Measurements from ENCODE around the gene EIF3L.
A peak's percentile ranks its signal among the peaks of the same experiment; 100 is the strongest.

The EIF3L gene

DNA sequence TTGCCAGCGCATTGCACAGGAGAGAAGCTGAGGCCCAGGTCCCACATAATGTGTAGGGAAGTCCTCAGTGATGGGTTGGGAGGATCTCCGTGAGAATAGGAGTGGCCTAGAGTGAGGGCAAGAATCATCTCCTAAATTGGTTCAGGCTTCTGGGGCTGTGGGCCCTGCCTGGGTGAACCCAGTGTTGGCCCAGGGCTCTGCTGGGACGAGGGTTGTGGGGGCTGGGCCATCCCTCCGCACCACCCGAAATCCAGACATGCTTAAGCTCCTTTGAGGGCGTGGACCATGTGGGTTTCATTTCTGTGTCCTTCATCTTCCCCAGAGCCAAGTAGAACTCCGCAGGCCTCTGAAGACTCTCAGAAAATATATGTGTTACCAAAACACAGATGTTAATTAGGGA lies 60.5 kb downstream of the EIF3L start:
- no peak overlapping the region for H3K9ac ChIP-seq (ENCODE audit: low read depth, low read length)
- H3K9me3 ChIP-seq (ENCODE audit: control insufficient read depth, insufficient read depth, low read length), result no peaks in the 10 kb centered on the region
- H3K4me1 ChIP-seq (ENCODE audit: control insufficient read depth, insufficient read depth, low read length), result peaks cover 37% of the 10 kb centered on the region
- no peak overlapping the region for H3K27ac ChIP-seq (ENCODE audit: low read depth, low read length)
- H3K36me3 ChIP-seq (ENCODE audit: control insufficient read depth, insufficient read depth, low read length), result peaks cover 12% of the 10 kb centered on the region
- no peaks in the 10 kb centered on the region for H3K27me3 ChIP-seq (ENCODE audit: control insufficient read depth, insufficient read depth, low read length)
- H3K4me3 ChIP-seq (ENCODE audit: low read depth, low read length), result no peak overlapping the region

- Histone ChIP-seq H3K36me3 (ENCODE audit: control insufficient read depth, insufficient read depth, low read length) (peaks cover 20% of the 10 kb centered on the region), H3K9me3 (ENCODE audit: control insufficient read depth, insufficient read depth, low read length) (no peaks in the 10 kb centered on the region), H3K27ac (ENCODE audit: low read depth, low read length) (peak overlapping the region; percentile 53), H3K9ac (ENCODE audit: low read depth, low read length) (no peak overlapping the region), H3K4me3 (ENCODE audit: low read depth, low read length) (no peak overlapping the region), H3K27me3 (ENCODE audit: control insufficient read depth, insufficient read depth, low read length) (no peaks in the 10 kb centered on the region), H3K4me1 (ENCODE audit: control insufficient read depth, insufficient read depth, low read length) (peaks cover 29% of the 10 kb centered on the region)
Measured at GRCh38 chr22:37910890-37911672, 61.9 kb downstream of the EIF3L start.

DNA sequence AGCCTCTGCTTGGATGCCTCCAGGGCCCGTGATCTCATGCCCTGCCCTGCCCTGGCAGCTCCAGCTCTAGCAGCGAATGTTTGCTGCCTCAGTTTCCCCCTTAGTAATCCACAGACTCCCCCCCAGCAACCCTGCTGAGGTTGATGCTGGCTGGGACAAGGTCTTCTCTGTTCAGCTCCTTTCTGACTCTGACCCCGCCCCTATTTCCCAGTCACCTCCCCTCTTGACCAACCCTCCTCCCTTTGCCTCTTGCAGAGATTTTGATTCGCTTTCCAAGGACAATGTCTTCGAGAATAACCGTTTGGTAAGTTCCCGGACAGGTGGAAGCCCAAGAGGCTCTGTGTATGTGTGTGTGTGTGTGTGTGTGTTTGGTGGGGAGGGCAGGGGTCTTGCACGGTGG lies 62.5 kb downstream of the EIF3L start:
- no peaks in the 10 kb centered on the region for H3K27me3 ChIP-seq (ENCODE audit: control insufficient read depth, insufficient read depth, low read length)
- peaks cover 25% of the 10 kb centered on the region for H3K36me3 ChIP-seq (ENCODE audit: control insufficient read depth, insufficient read depth, low read length)
- no peaks in the 10 kb centered on the region for H3K9me3 ChIP-seq (ENCODE audit: control insufficient read depth, insufficient read depth, low read length)
- no peak overlapping the region for H3K9ac ChIP-seq (ENCODE audit: low read depth, low read length)
- H3K4me1 ChIP-seq (ENCODE audit: control insufficient read depth, insufficient read depth, low read length), result peaks cover 29% of the 10 kb centered on the region
- H3K27ac ChIP-seq (ENCODE audit: low read depth, low read length), result peak overlapping the region; percentile 53
- no peak overlapping the region for H3K4me3 ChIP-seq (ENCODE audit: low read depth, low read length)

GRCh38 chr22:37912171-37912570 lies 63.0 kb downstream of the EIF3L start:
- no peaks in the 10 kb centered on the region for H3K9me3 ChIP-seq (ENCODE audit: control insufficient read depth, insufficient read depth, low read length)
- H3K4me3 ChIP-seq (ENCODE audit: low read depth, low read length), result no peak overlapping the region
- H3K4me1 ChIP-seq (ENCODE audit: control insufficient read depth, insufficient read depth, low read length), result peaks cover 25% of the 10 kb centered on the region
- H3K27ac ChIP-seq (ENCODE audit: low read depth, low read length), result no peak overlapping the region
- no peaks in the 10 kb centered on the region for H3K27me3 ChIP-seq (ENCODE audit: control insufficient read depth, insufficient read depth, low read length)
- peaks cover 26% of the 10 kb centered on the region for H3K36me3 ChIP-seq (ENCODE audit: control insufficient read depth, insufficient read depth, low read length)
- H3K9ac ChIP-seq (ENCODE audit: low read depth, low read length), result no peak overlapping the region

- Histone ChIP-seq H3K4me3 (ENCODE audit: low read depth, low read length) (no peak overlapping the region), H3K27ac (ENCODE audit: low read depth, low read length) (no peak overlapping the region), H3K36me3 (ENCODE audit: control insufficient read depth, insufficient read depth, low read length) (peaks cover 37% of the 10 kb centered on the region), H3K27me3 (ENCODE audit: control insufficient read depth, insufficient read depth, low read length) (no peaks in the 10 kb centered on the region), H3K9me3 (ENCODE audit: control insufficient read depth, insufficient read depth, low read length) (no peaks in the 10 kb centered on the region), H3K4me1 (ENCODE audit: control insufficient read depth, insufficient read depth, low read length) (peaks cover 24% of the 10 kb centered on the region), H3K9ac (ENCODE audit: low read depth, low read length) (no peak overlapping the region)
Measured at GRCh38 chr22:37913233-37913721, 64.1 kb downstream of the EIF3L start.

- no peak overlapping the region for H3K9ac ChIP-seq (ENCODE audit: low read depth, low read length)
- peaks cover 52% of the 10 kb centered on the region for H3K36me3 ChIP-seq (ENCODE audit: control insufficient read depth, insufficient read depth, low read length)
- no peaks in the 10 kb centered on the region for H3K9me3 ChIP-seq (ENCODE audit: control insufficient read depth, insufficient read depth, low read length)
- H3K27me3 ChIP-seq (ENCODE audit: control insufficient read depth, insufficient read depth, low read length), result no peaks in the 10 kb centered on the region
- H3K27ac ChIP-seq (ENCODE audit: low read depth, low read length), result no peak overlapping the region
- peaks cover 7% of the 10 kb centered on the region for H3K4me1 ChIP-seq (ENCODE audit: control insufficient read depth, insufficient read depth, low read length)
- no peak overlapping the region for H3K4me3 ChIP-seq (ENCODE audit: low read depth, low read length)
Measured at GRCh38 chr22:37916311-37916710, 67.1 kb downstream of the EIF3L start.

DNA sequence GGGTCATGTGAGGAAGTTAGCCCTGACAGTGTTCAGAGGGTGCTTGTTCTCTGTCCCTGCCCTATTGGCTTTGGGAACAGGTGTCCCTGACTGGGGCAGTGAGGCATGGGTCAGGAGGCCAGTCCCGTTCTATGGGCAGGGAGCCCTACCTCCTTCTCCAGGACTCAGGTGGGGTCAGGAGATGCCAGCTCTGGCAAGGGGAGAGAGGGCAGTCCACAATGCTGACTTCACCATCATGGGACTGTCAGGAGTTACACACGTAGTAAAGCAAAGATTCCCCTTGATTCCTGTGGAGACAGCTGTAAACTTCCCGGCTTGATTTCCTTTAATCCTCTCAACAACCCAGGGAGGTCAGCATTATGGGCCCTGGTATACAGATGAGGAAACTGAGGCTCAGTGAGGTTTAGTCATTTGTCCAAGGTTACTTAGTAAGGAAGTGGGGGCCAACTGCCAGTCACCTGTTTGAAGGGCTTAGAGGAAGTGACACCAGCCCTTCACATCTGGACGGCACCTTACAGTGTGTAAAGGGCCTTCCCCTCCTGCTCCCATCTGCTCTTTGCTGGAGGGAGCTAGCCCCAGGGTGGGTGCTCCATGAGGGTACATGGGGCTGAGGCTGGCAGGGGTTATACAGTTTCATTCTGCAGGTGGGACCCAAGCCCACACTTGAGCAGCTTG lies 68.8 kb downstream of the EIF3L start:
- no peak overlapping the region for H3K27ac ChIP-seq (ENCODE audit: low read depth, low read length)
- H3K4me3 ChIP-seq (ENCODE audit: low read depth, low read length), result no peak overlapping the region
- no peaks in the 10 kb centered on the region for H3K4me1 ChIP-seq (ENCODE audit: control insufficient read depth, insufficient read depth, low read length)
- H3K9me3 ChIP-seq (ENCODE audit: control insufficient read depth, insufficient read depth, low read length), result no peaks in the 10 kb centered on the region
- peaks cover 49% of the 10 kb centered on the region for H3K36me3 ChIP-seq (ENCODE audit: control insufficient read depth, insufficient read depth, low read length)
- no peaks in the 10 kb centered on the region for H3K27me3 ChIP-seq (ENCODE audit: control insufficient read depth, insufficient read depth, low read length)
- H3K9ac ChIP-seq (ENCODE audit: low read depth, low read length), result no peak overlapping the region

DNA sequence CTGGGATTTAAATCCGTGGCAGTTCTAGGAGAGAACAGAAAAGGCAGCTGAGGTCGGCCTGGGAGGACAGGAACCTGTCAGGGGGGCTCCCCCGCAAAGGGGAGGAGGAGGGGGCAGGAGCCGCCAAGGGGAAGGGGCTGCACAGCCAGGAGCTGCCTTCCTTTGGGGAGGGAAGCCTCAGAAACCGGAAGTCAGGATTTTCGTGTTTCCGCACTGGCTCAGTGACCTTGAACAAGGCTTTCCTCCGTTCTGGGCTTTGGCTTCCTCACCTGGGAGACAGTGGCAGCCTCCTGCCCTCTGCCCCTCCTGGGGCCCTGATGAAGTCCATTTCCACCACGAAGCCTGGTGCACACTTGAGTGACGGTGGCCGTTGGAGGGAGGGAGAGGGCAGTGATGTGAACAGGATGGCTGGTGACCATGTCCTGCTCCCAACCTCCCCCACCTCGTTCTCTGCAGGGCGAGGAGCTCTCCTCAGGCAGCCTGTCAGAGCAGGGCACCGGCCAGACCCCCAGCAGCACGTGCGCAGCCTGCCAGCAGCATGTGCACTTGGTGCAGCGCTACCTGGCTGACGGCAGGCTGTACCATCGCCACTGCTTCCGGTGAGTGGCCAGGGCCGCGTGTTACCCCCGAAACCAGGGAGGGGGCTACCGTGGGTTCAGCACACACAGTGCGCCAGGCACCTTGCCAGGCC lies 69.5 kb downstream of the EIF3L start:
- H3K4me3 ChIP-seq (ENCODE audit: low read depth, low read length), result no peak overlapping the region
- peaks cover 45% of the 10 kb centered on the region for H3K36me3 ChIP-seq (ENCODE audit: control insufficient read depth, insufficient read depth, low read length)
- no peaks in the 10 kb centered on the region for H3K9me3 ChIP-seq (ENCODE audit: control insufficient read depth, insufficient read depth, low read length)
- H3K27ac ChIP-seq (ENCODE audit: low read depth, low read length), result no peak overlapping the region
- H3K4me1 ChIP-seq (ENCODE audit: control insufficient read depth, insufficient read depth, low read length), result no peaks in the 10 kb centered on the region
- no peaks in the 10 kb centered on the region for H3K27me3 ChIP-seq (ENCODE audit: control insufficient read depth, insufficient read depth, low read length)
- no peak overlapping the region for H3K9ac ChIP-seq (ENCODE audit: low read depth, low read length)

DNA sequence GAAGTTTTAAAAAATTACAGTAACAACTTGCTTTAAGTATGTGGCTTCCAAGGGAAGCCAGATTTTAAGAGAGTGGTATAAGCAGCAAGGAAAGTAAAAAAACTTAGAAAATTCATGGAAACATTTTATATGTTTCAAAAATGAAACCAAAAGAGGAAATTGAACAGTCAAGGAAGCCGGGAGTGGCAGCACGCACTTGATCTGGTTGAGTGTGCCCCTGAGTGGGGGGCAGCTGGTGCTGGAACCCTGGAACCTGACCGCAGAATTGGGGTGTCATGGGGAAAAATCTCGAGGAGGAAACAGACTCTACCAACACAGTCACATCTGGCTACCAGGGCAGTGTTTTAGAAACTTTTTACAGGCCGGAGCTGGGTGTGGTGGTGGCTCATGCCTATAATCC lies 70.9 kb downstream of the EIF3L start:
- Histone ChIP-seq H3K36me3 (ENCODE audit: control insufficient read depth, insufficient read depth, low read length) (peaks cover 46% of the 10 kb centered on the region), H3K27ac (ENCODE audit: low read depth, low read length) (no peak overlapping the region), H3K4me1 (ENCODE audit: control insufficient read depth, insufficient read depth, low read length) (no peaks in the 10 kb centered on the region), H3K9ac (ENCODE audit: low read depth, low read length) (no peak overlapping the region), H3K9me3 (ENCODE audit: control insufficient read depth, insufficient read depth, low read length) (no peaks in the 10 kb centered on the region), H3K4me3 (ENCODE audit: low read depth, low read length) (no peak overlapping the region), H3K27me3 (ENCODE audit: control insufficient read depth, insufficient read depth, low read length) (no peaks in the 10 kb centered on the region)

- no peaks in the 10 kb centered on the region for H3K9me3 ChIP-seq (ENCODE audit: control insufficient read depth, insufficient read depth, low read length)
- peaks cover 55% of the 10 kb centered on the region for H3K36me3 ChIP-seq (ENCODE audit: control insufficient read depth, insufficient read depth, low read length)
- no peak overlapping the region for H3K4me3 ChIP-seq (ENCODE audit: low read depth, low read length)
- H3K9ac ChIP-seq (ENCODE audit: low read depth, low read length), result no peak overlapping the region
- H3K4me1 ChIP-seq (ENCODE audit: control insufficient read depth, insufficient read depth, low read length), result no peaks in the 10 kb centered on the region
- no peaks in the 10 kb centered on the region for H3K27me3 ChIP-seq (ENCODE audit: control insufficient read depth, insufficient read depth, low read length)
- H3K27ac ChIP-seq (ENCODE audit: low read depth, low read length), result no peak overlapping the region
Measured at GRCh38 chr22:37922191-37922590, 73.0 kb downstream of the EIF3L start.

DNA sequence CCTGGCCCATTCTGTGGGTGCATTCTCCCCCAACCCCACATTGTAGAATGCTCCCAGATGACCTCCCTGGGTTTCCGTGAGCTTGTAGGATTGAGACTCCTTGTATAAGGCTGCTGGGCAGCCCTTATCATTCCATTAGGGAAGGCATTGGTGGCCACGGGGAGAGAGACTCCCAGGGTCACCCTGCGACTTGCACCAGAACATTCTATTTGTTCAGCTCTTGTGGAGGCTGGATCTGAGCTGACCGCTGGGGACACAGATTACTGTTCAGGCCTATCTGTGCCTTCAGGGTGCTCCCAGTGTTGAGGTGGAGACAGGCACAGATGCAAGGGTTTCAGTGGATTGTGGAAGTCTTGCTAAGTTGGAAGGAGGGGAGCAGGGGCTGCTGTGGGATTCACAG lies 74.7 kb downstream of the EIF3L start:
- Histone ChIP-seq H3K36me3 (ENCODE audit: control insufficient read depth, insufficient read depth, low read length) (peaks cover 46% of the 10 kb centered on the region), H3K27me3 (ENCODE audit: control insufficient read depth, insufficient read depth, low read length) (no peaks in the 10 kb centered on the region), H3K9ac (ENCODE audit: low read depth, low read length) (no peak overlapping the region), H3K4me3 (ENCODE audit: low read depth, low read length) (no peak overlapping the region), H3K9me3 (ENCODE audit: control insufficient read depth, insufficient read depth, low read length) (no peaks in the 10 kb centered on the region), H3K27ac (ENCODE audit: low read depth, low read length) (no peak overlapping the region), H3K4me1 (ENCODE audit: control insufficient read depth, insufficient read depth, low read length) (no peaks in the 10 kb centered on the region)
